ENCODE results near the gene FBH1. TPM values are rescaled to one million over a fixed set of nuclear protein-coding genes. Genes with fewer than 3 reads are reported as not detected.
"Not testable (repeated sequence)": the region's sequence is repeated elsewhere in the genome, so short reads cannot be mapped to it uniquely, and the experiment has no call there.

Gene FBH1
- total RNA-seq: 69.3 and 75.2 TPM in 2 replicates
- polyA plus RNA-seq (2012): 45.0 TPM

DNA sequence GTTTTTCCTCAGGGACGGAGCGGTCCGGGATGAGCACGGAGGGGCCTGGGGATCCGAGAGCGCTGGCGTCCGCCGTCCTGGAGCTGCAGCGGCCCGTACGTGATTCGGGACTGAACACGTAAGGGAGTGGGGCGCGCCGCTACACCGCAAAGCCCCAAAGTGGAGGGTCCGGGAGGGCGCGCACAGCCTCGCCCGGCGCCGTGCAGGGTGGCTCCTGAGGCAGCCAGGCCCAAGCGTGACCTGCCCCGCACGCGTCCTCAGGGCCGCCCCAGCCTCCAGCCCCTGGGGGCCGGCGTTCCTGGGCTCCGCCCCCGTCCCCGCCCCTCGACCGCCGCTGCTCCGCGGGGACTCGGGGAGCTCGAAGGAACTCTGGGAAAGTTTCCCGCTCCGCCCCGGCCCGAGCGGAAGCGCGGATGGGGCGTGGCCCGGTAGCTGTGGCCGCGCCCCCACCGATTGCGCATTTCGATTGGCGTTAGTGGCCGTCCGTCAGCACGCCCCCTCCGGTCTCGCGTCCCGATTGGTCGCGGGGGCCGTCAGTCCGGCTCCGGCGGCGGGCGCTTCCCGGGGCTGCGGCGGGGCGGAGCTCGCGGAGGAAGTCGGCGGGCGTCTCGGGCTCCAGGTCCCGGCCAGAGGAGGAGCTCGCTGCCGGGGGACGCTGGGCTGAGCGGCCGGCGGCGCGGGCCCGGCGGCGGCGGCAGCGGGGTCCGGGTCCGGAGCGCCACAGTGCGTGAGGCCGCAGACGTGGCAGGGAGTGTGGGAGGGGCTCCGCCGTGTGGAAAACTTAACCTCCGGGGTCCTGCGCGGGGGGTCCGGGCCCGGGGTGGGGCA is at the start of gene FBH1, which contains the start of gene ANKRD16:
Gene FBH1 (plus strand): TSS at position 620 of the 828 bp plus-strand sequence. CDS start 103 bp downstream, at position 723.
Gene ANKRD16 (minus strand): TSS at position 270 of the 828 bp plus-strand sequence. CDS start 539 bp downstream, outside the sequence.
- DNase-seq (ENCODE audit: low read depth): peak; percentile 99

DNA sequence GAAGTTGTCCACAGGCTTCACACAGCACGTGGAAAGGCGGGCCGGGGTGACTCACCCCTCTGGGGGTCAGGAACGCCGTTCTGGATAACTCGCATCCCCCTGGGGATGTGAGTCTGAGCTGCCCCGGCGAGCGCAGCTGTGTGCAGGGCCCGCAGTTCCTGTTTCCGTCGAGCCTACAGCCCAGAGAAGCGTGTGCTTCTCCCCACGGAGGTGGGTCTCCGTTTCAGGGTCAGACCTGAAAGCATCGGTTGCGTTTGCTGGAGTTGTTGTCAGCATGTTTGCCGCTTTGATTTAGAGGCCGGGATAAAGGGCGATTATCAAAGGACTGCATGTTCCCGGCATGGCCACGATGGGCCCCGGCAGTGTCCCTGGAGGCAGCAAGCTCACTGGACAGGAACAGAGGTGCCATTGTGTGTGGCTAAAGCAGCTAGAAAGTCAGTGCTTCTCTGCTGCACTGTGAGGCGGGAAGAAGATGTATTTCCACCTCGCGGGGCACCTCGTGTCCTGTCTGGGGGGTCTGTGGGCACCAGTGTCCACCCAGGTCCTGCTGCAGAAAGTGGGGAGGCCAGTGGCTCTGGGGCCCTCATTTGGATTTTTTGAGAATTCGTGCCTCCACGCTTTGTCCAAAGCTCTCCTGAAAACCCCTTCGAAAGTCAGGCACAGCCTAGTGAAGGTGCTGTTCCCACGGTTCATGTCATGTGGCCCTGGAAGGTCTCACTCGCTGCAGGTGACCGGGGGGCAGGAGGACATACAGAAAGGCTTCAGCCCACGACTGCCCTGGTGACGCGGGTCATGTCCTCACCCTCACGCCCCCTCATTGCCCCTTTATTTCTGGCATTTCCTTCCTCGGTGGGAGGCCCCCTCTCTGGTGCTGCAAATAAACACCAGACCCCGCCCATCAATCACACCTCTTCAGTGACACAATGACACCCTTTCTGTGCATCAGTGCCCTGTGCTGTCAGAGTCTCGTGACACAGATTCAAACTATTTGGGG is 49.4 kb upstream of the FBH1 start:
- peak; percentile 37 for DNase-seq (ENCODE audit: low read depth)

DNA sequence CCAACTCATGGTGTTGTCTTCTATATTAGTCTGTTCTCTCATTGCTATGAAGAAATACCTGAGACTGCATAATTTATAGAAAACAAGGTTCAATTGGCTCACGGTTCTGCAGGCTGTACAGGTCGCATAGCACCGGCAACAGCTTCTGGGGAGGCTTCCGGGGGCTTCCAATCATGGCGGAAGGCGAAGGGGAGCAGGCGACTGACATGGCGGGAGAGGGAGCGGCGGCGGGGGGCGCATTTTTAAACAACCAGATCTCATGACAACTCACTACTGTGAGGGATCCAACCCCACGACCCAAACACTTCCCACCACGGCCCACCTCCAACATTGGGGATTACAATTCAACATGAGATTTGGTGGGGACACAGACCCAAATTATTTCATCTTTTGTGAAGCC is 48.1 kb upstream of the FBH1 start:
- no peak for DNase-seq (ENCODE audit: low read depth)

DNA sequence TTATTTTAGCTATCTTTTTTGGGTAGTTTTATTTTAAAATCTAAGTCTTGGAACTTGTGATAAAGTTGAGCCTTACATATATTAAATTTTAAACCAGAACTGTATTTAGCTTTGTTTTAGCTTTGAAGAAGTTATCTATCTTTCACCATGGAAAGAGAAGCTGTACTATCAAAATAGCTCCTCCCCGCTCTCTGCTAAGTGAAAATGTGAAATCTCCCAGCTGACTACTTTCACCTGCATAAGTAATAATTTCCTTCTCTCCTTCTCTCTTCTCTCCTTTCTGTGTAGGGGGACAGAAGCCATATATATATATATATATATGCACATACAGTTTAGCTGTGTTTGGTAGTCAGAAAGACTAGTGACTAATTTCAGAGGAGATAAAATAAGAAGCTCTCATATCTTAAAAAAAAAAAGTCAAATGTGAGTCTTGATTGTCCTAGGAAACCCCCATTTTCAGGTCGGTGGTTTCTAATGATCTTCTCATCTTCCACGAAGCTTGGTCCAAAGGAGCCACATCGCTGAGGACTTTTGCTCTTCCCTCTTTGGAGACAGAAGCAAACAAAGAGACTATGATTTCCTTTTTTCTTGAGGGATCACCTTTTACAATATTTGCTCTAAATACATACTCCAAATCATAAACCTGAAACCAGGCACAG is 46.2 kb upstream of the FBH1 start:
- no peak for DNase-seq (ENCODE audit: low read depth)

DNA sequence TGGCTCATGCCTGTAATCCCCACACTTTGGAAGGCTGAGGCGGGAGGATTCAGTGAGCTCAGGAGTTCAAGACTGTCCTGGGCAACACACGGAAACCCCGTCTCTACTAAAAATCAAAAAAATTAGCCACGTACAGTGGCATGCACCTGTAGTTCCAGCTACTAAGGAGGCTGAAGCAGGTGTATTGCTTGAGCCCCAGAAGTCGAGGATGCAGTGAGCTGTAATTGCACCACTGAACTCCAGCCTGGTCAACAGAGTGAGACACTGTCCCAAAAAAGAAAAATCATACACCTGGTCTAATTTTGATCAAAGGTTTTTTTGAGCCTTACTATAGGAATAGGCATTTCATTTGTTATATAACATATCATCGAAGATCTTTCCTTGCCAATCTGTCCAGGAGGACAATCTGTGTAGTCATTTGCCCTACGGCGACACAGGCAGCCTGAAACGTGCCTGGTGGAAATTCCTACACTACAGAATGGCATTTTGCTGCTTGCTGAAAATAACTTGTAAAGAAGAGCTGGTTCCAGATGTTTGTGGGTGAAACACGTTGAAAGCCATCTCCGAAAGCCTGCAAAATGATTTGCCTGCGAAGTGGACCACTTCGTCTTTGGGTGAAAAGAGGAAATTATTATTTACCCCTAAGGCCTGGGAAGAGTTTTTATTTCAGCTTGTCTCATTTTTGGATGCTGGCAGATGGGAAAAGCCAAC is 45.5 kb upstream of the FBH1 start:
- no peak for DNase-seq (ENCODE audit: low read depth)

DNA sequence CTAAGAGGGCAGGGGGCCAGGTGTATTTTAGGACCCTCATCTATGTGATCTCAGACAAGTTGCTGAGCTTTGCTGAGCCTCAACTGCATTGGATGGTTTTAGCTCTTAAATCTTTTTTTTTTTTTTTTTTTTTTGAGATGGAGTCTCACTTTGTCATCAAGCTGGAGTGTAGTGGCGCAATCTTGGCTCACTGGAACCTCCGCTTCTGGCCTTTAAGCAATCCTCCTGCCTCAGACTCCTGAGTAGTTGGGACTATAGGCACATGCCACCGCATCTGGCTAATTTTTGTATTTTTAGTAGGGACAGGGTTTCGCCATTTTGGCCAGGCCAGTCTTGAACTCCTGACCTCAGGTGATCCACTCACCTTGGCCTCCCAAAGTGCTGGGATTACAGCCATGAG is 43.4 kb upstream of the FBH1 start:
- not testable (repeated sequence) for DNase-seq (ENCODE audit: low read depth)

DNA sequence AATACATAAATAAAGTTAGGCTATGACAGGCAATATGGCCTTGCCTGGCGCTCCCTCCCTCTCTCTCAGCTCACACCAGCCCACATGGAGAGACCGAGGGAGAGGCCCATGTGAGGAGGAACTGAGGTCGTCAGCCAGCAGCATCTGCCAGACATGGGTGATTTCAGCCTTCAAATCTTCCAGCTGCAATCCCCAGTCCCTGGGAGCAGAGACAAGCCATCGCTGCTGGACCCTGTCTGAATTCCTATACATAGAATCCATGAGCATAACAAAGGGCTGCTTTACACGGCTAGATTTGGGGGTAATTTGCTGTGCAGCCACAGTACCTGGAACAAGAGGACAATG is 35.9 kb upstream of the FBH1 start:
- no peak for DNase-seq (ENCODE audit: low read depth)

DNA sequence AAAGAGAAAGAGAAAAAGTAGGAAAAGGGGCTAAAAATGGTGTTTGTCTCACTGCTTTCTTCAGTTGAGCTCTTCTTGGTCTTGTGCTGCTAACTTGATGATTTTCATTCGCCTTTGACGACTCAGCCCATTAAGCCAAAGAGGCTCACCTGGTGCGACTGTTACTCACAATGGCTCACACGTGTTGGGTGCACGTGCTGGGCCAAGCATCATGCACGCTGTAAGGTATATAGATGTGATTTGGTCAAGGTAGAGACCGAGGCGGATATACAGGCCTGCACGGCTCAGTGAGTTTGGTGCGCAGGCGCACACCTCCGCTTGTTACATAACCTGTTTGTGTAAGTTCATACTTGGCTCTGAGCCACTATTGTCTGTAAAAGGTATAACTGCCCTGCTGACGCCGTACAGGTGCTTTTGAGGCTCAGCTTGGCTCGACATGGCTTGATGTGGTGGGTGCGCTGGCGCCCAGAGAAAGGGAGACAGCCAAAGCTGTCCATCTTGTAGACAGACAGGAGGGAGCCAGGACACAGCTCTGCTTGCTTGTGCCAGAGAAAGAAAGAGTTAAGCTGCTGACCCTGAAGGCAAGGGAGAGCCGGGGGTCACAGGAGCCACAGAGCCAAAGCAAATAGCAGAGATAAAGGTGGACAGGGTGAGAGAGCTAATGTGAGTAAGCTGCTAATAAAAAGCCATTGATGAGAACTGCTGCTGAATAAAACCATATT is 33.9 kb upstream of the FBH1 start:
- no peak for DNase-seq (ENCODE audit: low read depth)

DNA sequence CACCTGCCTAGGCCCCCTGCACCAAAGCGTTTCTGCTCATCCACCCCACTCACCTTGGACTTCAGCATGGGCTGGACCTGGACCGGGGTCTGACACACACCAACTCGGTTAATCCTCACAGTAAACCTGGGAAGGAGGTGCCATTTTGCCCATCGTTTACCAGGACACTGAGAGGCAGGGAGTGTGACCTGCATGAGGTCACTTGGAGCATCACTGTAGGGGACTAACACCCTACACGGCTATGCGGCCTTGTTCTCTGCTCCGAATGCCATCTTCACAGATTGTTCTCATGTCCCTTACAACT is 33.4 kb upstream of the FBH1 start:
- no peak for DNase-seq (ENCODE audit: low read depth)

DNA sequence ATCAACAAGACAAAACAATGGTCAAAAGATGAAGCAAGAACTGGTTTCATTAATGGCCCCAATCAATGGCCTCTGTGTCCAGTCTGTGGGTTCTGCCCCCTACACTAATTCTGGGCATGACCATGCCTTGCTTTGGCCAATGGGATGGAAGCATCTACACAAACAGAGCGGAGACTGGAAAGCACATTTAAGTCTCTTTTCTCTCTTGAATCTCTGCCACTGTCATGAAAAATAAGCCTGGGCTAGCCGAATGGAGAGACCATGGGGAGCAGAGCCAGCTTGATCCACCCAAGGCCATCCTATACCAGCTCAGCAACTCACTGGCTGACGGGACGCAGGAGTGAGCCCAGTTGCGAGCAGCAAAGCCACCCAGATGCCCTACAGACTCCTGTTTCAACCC is 31.2 kb upstream of the FBH1 start:
- no peak for DNase-seq (ENCODE audit: low read depth)

DNA sequence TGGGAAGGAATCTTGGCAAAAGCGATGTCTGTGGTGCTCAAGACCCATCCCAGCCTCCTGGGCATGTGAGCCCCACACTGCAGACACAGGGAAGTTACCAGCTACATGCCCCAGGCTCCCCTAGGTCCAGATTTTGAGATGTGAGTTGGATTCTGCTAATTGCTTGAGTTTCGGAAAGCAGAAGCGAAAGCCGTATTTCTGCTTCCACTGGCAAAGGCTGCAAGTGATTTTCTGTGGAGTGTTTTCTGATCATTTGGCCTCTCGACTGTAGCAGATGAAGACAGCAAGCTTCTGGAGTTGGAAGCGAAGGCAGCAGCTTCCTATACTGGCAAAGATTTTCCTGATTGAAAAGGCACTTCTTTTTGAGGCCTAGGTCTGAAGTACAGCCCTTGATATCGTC is 30.0 kb upstream of the FBH1 start:
- no peak for DNase-seq (ENCODE audit: low read depth)

DNA sequence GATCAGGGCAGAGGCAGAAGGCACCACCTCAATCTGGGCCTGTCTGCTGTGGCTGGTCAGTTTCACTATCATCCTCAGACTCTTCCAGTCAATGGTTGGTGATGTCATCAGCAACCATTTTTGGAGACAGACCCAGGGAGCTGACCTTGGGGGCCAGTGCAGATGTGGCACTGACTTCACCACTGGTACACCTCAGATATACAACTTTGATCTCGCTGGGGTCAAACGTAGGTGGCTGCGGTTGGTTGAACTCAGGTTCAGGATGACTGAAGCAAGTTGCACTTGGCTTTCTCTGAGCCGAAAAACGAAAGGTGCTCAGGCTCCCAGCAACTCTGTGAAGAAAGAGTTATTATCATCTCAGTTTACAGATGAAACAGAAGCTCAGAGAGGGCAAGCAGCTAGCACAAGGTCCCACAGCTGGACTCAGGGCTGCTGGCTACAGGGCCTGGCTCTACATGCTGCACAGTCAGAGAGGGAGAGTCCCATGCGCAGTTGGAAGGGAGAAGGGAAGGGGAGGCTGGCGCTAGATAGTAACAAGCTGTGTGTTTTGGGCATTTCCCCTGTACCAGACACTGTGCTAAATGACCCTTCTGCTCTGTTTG is 27.6 kb upstream of the FBH1 start:
- DNase-seq (ENCODE audit: low read depth): no peak

DNA sequence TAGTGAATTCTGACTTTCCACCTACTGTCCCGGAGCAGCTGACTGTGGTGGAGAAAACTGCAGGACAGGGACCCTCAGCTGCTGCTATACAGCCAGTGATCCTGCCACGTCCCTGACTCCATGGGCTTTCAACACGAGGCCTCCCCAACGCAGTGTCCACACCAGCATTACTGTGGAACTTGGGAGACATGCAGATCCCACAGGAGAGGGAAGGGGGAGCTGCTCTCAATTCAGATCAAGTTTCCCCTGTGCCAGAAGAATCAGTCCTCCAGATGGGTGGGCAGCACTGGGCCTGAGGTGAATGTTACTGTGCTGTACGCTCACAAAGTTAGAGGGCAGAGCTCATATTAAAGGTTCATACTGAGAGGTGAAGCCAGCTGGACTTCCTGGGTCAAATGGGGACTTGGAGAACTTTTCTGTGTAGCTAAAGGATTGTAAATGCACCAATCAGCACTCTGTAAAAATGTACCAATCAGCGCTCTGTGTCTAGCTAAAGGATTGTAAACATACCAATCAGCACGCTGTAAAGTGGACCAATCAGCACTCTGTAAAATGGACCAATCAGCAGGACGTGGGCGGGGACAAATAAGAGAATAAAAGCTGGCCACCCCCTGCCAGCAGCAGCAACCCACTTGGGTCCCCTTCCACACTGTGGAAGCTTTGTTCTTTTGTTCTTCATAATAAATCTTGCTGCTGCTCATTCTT is 26.9 kb upstream of the FBH1 start:
- DNase-seq (ENCODE audit: low read depth): not testable (repeated sequence)

DNA sequence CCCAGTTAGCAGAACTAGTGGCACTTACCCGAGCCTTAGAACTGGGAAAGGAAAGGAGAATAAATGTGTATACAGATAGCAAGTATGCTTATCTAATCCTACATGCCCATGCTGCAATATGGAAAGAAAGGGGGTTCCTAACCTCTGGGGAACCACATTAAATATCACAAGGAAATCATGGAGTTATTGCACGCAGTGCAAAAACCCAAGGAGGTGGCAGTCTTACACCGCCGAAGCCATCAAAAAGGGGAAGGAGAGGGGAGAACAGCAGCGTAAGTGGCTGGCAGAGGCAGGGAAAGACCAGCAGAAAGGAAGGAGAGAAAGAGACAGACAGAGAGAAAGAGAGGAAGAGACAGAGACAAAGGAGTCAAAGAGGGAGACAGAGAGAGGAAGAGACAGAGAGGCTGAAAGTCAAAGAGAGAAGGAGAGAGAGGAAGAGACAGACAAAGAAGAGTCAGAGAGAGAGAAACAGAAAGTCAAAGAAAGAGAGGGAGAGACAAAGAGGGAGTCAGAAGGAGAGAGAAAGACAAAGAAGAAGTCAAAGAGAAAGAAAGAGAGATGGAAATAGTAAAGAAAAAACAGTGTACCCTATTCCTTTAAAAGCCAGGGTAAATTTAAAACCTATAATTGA is 23.5 kb upstream of the FBH1 start:
- DNase-seq (ENCODE audit: low read depth): not testable (repeated sequence)

DNA sequence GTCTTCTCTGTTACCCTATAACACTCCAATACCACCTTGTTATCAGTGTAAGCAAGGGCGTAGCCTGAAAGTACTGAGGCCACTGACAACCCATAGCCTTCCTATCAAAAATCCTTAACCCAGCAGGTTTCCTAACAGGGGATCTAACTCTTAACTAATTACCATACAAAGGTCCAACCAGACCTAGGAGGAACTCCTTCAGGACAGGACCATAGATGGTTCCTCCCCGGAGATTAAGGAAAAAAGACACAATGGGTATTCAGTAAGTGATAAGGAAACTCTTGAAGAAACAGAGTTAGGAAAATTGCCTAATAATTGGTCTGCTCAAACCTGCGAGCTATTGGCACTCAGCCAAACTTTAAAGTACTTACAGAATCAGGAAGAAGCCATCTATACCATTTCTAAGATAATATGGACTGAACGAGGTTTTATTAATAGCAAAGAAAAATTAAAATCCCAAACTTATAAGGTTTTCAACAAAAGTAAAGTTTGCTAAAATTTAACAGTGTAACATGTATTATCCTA is 22.9 kb upstream of the FBH1 start:
- not testable (repeated sequence) for DNase-seq (ENCODE audit: low read depth)

DNA sequence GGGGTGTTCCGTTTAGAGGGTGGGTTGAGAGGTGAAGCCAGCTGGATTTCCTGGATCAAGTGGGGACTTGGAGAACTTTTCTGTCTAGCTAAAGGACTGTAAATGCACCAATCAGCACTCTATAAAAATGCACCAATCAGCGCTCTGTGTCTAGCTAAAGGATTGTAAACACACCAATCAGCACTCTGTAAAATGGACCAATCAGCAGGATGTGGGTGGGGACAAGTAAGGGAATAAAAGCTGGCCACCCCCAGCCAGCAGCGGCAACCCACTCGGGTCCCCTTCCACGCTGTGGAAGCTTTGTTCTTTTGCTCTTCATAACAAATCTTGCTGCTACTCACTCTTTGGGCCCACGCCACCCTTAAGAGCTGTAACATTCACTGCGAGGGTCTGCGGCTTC is 21.7 kb upstream of the FBH1 start:
- not testable (repeated sequence) for DNase-seq (ENCODE audit: low read depth)

DNA sequence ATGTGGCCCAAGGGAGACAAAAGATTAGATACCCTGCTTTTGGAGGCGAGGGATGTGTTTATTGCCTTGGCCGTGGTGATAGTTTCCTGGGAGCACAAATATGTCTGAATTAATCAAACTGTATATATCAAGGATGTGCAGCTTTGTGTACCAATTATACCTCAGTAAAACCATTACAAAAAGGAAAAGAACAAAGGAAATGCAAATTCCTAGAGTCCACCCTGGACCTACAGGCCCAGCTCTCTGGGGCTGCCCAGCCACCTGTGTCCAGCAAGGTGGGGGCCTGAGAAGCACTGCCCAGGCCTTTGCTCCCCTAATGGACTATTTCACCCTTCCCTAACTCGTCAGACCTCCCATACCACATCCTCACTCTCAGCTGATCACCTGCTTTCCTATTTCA is 20.9 kb upstream of the FBH1 start:
- no peak for DNase-seq (ENCODE audit: low read depth)

DNA sequence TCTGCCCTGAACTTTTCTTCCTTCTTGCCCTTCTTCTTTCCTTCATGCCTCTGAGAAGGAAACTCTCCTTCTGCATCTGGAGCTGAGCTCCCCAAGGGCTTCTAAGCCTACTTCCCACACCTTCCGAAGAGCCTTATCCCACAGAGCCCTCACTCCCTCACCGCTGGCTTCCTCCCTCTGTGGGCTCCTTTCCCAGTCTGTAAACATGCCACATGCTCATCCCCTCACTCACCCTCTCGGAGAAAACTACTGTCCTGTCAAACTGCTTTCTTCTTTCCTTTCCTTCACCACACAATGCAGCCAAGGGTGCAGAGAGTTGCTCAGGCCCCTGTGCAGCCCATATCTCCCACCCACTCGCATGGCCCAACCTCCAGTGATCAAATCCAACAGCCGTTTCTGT is 18.4 kb upstream of the FBH1 start:
- DNase-seq (ENCODE audit: low read depth): no peak
